HG02588 (cell line): Measurements from ENCODE around the gene PELI2.

Experiments
- ATAC-seq: cut with Tn5 transposase; IDR thresholded peaks from one replicate; pipeline ENCODE4 v1.9.1; 2021; ENCODE audit warnings: mild to moderate bottlenecking, moderate library complexity; ENCODE audit not compliant: unreplicated experiment

The PELI2 gene

DNA sequence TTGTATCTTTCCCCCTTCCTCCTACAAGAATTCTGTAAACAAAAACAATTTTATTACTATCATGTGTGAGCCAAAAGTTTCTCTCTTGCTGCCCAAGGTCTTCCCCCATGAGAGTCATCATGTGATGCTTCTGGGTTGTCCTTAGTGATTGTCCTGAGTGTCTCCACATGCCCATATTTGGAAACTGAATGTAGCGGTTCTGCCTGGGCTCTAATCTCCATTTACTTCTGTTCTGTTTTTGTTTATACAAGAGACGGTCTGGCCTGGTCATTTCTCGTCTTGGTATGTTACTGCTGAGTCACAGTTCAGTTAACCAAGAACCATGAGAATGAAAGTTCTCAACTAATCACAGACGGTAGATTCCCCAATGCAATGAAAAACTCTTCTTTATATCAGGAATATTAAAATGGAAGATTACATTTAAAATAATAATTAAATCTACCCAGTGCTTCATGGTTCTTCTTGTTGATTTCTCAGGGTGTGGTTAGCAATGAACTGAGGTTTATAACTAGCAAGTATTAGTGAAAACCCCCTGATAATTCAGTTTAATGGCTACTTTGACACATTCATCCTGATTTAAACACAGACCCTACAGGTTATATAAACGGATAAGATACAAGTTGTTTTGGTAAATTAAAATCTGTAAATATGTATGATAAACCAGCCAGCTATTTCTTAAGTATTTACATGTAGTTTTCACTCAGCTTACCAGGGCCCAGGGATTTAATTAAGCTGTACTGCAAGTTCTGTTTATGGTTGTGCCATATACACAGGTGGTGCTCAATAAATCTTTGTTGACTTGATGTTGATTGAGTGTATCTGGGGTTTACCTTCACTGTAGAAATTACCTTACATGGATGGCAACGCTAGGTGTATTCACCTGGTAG, 81.1 kb downstream of the PELI2 start:
- peak; percentile 45 for ATAC-seq

DNA sequence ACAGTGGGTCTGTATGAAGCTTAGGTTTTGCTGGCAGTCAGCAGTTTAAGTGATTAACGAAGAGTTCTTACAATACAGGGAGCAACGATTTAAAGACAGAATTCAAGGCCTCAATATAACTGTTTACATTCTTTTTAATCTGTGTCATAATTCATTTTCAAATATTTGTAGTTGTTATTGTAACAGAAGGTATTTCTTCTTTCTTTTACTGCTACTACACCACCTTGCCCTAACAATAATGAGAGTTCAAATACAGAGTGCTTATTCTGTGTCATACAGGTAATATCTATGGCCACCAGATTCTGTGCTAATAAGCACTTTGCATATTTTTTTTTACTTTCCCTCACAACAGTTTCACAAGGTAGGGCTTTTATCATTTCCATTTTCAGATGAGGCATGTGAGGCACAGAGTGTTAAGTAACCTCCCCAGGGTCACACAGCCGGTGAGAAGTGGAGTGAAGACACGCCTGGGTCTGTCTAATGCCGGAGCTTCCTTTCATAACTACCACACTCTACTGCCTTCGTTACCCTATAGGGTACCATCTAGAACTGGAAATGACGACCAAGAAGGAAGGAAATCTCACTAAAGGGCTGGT, 81.9 kb downstream of the PELI2 start:
- ATAC-seq = peak; percentile 52

DNA sequence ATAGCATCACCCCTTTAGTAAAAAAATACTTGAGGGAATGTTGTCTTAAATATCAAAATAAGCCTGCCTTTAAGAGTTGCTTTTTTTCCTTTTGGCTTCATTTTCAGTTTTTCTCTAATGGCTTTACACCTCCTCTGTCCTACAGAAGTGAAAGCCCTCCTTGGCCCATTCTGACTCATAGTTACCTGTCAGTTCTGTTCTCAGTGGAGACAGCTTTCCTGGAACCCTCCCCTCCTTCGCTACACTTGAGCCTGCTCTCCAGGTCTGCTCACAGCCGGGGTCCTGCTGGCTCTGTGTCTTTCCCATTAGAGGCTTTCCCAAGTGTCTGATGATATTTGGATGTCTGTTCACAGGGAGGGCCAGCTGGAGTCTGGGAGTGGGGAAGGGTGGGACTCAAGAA, 84.0 kb downstream of the PELI2 start:
- peak; percentile 59 for ATAC-seq

- ATAC-seq = no peak
Observed at GRCh38 chr14:56205881-56206280, 87.7 kb downstream of the PELI2 start.

GRCh38 chr14:56206596-56206995, 88.4 kb downstream of the PELI2 start:
- ATAC-seq = no peak

GRCh38 chr14:56207626-56208292, 89.5 kb downstream of the PELI2 start:
- no peak for ATAC-seq

- no peak for ATAC-seq
Observed at GRCh38 chr14:56208520-56208919, 90.3 kb downstream of the PELI2 start.

GRCh38 chr14:56210571-56210970, 92.4 kb downstream of the PELI2 start:
- no peak for ATAC-seq

DNA sequence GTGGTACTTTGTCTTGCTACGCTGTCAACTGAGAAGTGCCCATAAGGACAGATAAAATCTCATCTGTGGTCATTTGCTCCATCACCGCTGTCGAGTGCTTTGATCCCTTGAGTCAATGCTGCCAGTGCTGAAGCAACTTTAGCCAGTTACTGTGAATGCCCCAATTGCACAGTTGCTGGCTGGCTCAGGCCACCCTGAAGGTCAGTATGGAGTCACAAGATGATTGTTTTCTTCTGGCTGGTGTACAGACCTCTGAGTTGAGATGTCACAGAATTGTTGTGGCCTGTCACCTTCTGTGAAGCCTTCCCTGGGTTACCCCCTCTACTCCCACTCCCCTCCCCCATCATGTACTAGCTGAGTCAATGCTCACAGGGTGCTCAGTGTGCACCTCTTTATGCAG, 92.9 kb downstream of the PELI2 start:
- ATAC-seq = no peak

DNA sequence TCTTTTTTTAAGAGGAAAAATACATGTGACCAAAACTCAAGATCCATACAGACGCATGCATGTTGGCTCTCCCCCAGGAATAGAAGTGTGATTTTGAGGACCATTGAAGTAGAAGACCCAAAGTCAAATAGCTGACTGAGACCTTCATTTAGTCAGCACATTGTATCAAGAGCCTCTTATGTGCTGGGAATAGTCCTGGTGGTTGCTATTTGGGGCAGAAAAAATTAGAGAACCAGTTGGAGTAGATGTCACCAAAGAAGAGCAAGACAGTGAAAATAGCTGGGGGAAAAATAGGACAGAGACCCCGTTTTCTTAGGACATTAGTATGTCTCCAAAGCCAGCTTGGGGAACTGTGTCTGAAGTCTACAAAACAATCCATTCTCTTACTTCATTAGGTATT, 93.6 kb downstream of the PELI2 start:
- ATAC-seq = no peak

DNA sequence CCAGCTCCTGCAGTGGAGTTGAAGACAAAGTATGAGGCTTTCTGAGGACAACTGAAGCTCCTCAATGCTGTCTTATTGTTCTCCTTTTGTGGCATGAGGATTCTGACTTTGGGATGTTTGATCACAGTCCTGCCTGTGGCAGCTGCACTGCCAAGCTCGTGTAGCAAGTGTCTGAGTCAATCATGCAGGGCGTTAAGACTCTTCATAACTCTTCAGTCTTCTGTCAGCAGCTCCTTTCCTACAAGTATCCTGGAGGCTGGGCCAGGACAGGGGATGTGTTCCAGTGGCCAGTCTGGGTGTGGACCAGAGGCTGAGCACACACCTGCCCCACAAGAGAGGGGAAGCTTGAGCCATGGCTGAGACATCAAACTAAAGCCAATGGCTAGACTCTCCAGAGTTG, 94.3 kb downstream of the PELI2 start:
- ATAC-seq = no peak

- ATAC-seq = no peak
Observed at GRCh38 chr14:56213306-56213705, 95.1 kb downstream of the PELI2 start.

GRCh38 chr14:56215180-56215579, 97.0 kb downstream of the PELI2 start:
- ATAC-seq = no peak

DNA sequence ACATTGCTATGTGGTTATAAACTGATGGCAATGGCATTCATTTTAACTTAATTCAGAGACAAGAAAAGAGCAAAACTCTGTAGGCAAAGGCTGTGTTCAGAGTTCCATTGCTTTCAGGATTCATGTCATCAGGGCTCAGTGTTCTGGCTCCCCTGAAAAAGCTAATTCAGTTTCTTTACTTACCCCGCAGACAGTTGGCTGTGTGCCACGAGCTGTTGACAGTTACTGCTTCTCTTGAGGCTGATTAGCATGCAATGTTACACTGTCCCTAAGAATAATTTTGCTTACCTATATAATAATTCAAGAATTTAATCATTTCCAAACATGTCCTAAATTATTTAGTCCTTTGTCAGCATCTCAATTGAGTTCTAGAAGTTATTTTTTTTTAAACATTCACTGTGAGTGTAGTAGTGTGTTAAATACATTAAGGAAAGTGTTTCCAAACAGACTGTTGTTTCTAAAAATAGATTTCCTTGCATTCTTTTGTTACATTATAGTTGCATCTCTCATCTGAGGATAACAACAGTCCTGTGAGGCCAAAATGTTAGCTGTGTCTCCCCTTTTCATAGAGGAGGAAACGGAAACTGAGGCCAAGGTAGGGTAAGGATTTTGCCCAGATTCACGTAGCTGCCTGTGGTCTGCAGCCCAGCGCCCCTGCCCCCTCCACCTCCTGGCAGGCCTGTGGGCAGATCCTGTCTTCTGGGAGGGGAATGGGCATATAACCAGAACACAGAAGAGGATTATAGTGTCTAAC, 98.6 kb downstream of the PELI2 start:
- ATAC-seq = no peak

DNA sequence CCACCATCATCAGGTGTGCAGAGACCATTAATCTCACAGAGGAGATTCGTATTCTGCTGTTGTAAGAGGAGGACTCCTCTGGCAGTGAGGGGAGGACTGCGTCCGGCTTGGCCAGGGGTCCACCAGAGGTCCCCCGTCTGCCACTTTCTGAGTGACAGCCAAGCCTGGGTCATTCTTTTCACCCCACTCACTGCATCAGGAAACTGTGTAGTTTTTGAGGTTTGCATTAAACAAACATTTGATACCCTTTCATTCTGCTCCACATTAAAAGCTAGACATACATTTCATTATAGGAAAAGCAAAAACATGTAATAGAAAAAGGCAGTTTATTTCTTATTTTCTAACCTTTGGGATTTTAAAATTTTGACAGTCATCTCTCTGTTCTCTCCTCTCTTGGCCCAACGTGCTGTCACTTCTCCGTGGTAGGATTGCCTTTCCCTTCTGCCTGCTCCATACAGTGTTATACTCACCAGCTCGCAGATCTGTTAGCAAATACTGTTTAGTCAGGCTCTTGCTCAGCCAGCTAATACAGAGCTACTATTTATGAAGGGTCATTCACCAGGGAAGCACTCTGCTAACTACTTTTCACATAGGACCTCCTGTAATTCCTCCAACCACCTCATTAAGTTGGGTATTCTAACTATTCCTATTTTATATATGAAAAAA, 99.3 kb downstream of the PELI2 start:
- ATAC-seq = no peak

DNA sequence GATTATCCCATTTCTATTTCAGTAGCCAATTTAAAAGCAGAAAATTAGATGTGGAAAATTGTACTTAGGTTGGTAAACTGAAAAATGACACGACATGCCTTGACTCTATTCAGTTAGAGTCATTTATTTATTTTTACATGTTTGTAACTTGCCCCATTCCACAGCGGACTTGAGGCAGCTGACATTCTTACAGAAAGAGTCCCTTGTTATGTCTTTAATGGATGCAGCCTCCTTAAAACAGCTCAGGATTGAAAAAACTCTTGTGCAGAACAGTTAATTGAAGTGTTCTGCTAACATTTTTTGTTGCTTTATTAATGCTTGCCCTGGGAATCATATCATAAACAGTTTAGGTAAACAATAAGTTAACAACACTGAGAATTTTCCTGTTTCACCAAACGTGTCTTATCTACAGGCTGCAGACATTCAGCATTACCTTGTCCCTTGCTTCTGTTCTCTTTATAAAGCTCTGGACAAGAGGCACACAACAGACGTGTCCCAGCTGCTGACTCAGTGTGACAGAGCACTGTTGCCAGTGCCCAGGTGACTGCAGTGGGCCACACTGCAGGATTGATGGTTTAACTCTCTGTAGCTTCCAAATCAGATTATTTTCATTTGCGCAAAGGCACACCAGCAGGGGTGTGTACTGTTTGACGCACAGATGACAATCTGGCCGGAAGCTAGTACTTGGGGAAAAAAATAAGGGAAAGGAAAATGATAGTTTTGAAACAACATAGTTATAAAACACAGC, 101.6 kb downstream of the PELI2 start:
- ATAC-seq = no peak

GRCh38 chr14:56221382-56222128, 103.3 kb downstream of the PELI2 start:
- ATAC-seq = no peak

- no peak for ATAC-seq
Observed at GRCh38 chr14:56224229-56224628, 106.0 kb downstream of the PELI2 start.
